Measurements from ENCODE around the gene SF3A2.

SF3A2 gene

DNA sequence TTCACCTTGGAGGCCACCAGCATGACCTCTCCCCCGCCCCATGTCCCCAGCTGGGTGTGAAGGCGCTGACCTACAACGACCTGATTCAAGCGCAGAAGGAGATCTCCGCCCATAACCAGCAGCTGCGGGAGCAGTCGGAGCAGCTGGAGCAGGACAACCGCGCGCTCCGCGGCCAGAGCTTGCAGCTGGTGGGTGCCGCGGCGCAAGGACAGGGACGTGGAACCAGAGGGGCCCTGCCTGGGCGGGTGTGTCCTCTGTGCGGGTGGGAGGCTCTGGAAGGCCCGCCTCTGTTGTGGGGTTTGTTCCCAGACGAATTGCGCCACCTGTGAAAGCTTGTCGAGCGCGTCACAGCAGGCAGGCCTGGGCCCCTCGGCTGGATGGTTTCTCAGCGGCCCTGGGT is 22.8 kb upstream of the SF3A2 start:
- no peak overlapping the region for H3K4me3 ChIP-seq (ENCODE audit: control insufficient read depth, low read depth, low read length)
- TF ChIP-seq, protein P1, sequence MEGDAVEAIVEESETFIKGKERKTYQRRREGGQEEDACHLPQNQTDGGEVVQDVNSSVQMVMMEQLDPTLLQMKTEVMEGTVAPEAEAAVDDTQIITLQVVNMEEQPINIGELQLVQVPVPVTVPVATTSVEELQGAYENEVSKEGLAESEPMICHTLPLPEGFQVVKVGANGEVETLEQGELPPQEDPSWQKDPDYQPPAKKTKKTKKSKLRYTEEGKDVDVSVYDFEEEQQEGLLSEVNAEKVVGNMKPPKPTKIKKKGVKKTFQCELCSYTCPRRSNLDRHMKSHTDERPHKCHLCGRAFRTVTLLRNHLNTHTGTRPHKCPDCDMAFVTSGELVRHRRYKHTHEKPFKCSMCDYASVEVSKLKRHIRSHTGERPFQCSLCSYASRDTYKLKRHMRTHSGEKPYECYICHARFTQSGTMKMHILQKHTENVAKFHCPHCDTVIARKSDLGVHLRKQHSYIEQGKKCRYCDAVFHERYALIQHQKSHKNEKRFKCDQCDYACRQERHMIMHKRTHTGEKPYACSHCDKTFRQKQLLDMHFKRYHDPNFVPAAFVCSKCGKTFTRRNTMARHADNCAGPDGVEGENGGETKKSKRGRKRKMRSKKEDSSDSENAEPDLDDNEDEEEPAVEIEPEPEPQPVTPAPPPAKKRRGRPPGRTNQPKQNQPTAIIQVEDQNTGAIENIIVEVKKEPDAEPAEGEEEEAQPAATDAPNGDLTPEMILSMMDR (conservative IDR thresholded peaks at IDR 0.05; ENCODE audit: control insufficient read depth, insufficient read depth, low read depth, low read length): no peak
- peak; percentile 48 for DNase-seq (ENCODE audit: low read depth)

- TF ChIP-seq, protein P1 (conservative IDR thresholded peaks at IDR 0.05; ENCODE audit: control insufficient read depth, insufficient read depth, low read depth, low read length): no peak
- no peak overlapping the region for H3K4me3 ChIP-seq (ENCODE audit: control insufficient read depth, low read depth, low read length)
Observed at GRCh38 chr19:2214251-2214650, 22.4 kb upstream of the SF3A2 start.

DNA sequence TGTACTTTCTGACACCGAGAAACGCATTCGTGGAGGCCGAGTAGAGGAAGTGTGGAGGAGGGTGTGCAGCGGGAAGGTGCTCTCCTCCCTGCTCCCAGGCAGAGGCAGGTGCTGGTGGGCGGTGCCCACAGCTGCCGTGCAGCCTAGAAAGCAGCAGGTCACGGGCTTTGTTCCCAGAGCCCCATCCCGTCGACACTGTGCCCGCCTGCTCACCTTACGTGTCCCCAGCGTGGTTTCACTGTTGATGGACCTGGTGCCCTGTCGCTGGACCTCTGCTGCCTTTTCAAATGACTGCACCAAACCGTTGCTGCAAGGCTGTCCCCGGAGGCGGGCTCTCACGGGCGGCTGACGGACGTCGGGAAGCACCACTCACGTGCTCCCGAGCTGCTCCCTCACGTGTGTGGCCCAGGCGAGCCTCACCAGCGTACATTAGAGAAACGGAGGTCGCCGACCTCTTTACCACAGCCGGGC is 21.3 kb upstream of the SF3A2 start:
- no peak overlapping the region for H3K4me3 ChIP-seq (ENCODE audit: control insufficient read depth, low read depth, low read length)
- TF ChIP-seq, protein P1 (conservative IDR thresholded peaks at IDR 0.05; ENCODE audit: control insufficient read depth, insufficient read depth, low read depth, low read length): no peak
- DNase-seq (ENCODE audit: low read depth): no peak

More at GRCh38 chr19:2214251-2214650, 22.4 kb upstream of the SF3A2 start:
- no peak for DNase-seq (ENCODE audit: low read depth)

GRCh38 chr19:2216361-2217225 is 20.0 kb upstream of the SF3A2 start:
- no peak overlapping the region for H3K4me3 ChIP-seq (ENCODE audit: control insufficient read depth, low read depth, low read length)
- TF ChIP-seq, protein P1 (conservative IDR thresholded peaks at IDR 0.05; ENCODE audit: control insufficient read depth, insufficient read depth, low read depth, low read length): no peak

DNA sequence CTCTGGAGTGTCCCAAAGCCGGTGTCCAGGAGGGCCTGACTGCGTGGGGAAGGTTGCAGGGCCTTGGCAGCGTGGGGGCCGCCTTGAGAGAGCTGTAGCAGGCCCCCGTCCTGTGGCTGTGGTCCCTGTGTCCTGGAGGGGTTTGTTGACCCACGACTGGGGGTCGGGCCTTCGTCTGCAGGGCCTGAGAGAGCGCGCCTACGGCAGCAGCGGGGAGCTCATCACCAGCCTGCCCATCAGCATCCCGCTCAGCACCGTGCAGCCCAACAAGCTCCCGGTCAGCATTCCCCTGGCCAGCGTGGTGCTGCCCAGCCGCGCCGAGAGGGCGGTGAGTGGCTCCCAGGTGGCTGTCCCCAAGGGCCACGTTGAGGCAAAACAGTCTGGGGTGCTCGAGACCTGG is 19.0 kb upstream of the SF3A2 start:
- H3K4me3 ChIP-seq (ENCODE audit: control insufficient read depth, low read depth, low read length): no peak overlapping the region
- TF ChIP-seq, protein P1 (conservative IDR thresholded peaks at IDR 0.05; ENCODE audit: control insufficient read depth, insufficient read depth, low read depth, low read length): no peak
- no peak for DNase-seq (ENCODE audit: low read depth)

More at GRCh38 chr19:2216361-2217225, 20.0 kb upstream of the SF3A2 start:
- DNase-seq (ENCODE audit: low read depth): no peak

DNA sequence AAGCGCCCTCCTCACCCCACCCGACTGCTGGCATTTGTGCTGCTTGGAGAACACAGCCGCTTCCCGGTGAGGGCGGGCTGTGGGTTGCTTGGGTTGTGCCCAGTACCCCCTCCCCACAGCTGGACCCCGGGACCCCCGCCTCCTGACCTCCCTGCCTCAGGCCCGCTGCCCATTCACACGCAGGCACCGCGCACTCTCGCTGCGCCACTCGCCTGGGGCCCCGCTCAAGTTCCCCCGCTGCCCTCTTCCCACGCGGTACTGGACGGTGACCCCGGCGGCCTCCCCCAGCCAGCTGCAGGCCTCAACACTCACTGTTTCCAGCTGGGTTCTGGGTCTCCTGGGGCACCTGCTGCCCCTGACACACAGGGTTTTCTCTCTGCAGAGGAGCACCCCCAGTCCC is 16.9 kb upstream of the SF3A2 start:
- no peak for DNase-seq (ENCODE audit: low read depth)
- TF ChIP-seq, protein P1 (conservative IDR thresholded peaks at IDR 0.05; ENCODE audit: control insufficient read depth, insufficient read depth, low read depth, low read length): no peak
- no peak overlapping the region for H3K4me3 ChIP-seq (ENCODE audit: control insufficient read depth, low read depth, low read length)
